Thyroid gland (tissue), 4 donors: ENCODE results near the gene CTIF.

Experiments
- CTCF ChIP-seq, 6 experiments: fragments of 200-600 bp in 3 of 6; fragments of 450-650 bp in 3 of 6; sonication (generic) in 3 of 6; IDR thresholded peaks; one replicate each; pipeline ENCODE4 v1.5.1; 2016 to 2019; ENCODE audit warnings: antibody characterized with exemption in 6 of 6, mild to moderate bottlenecking in 2 of 6, inconsistent platforms in 1 of 6, moderate library complexity in 1 of 6
- POLR2A ChIP-seq, 2 donors: fragments of 450-650 bp; IDR thresholded peaks; one replicate each; pipeline ENCODE4 v1.6.1; 2017; ENCODE audit warnings: antibody characterized with exemption in 2 of 2, mild to moderate bottlenecking in 2 of 2, moderate library complexity in 1 of 2

- TF ChIP-seq CTCF (IDR thresholded peaks at IDR 0.05) (no peak), POLR2A (IDR thresholded peaks at IDR 0.05) (no peak)
Measured at GRCh38 chr18:48492880-48493279, 46.0 kb upstream of the CTIF start.
